ENCODE data around the gene BMP2K. TPM values are rescaled to one million over a fixed set of nuclear protein-coding genes. Genes with fewer than 3 reads are reported as not detected.
A peak's percentile ranks its signal among the peaks of the same experiment; 100 is the strongest.
"Not testable (repeated sequence)": the region's sequence is repeated elsewhere in the genome, so short reads cannot be mapped to it uniquely, and the experiment has no call there.

Gene BMP2K
- polyA plus RNA-seq, 1 experiment, result 36.5 TPM

DNA sequence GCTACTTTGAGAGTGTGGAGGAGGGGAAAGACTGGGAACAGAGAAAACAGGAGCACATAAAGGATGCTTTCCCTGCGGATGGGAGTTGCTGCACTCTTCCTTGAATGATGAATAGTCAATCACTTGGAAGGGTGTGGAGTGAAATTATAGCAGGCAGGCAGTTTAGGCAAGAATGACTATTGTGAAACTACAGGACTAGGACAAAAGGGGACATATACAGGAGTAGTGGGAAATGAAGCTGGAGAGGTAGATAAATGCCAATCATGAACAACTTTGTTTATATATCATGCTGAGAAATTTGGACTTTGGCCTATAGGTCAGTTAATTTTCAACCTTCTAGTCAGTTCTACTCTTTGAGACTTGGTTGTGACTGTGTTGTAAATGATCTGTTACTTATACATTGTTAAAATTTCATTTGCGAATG, 86.2 kb downstream of the BMP2K start:
- TF ChIP-seq, protein P1, sequence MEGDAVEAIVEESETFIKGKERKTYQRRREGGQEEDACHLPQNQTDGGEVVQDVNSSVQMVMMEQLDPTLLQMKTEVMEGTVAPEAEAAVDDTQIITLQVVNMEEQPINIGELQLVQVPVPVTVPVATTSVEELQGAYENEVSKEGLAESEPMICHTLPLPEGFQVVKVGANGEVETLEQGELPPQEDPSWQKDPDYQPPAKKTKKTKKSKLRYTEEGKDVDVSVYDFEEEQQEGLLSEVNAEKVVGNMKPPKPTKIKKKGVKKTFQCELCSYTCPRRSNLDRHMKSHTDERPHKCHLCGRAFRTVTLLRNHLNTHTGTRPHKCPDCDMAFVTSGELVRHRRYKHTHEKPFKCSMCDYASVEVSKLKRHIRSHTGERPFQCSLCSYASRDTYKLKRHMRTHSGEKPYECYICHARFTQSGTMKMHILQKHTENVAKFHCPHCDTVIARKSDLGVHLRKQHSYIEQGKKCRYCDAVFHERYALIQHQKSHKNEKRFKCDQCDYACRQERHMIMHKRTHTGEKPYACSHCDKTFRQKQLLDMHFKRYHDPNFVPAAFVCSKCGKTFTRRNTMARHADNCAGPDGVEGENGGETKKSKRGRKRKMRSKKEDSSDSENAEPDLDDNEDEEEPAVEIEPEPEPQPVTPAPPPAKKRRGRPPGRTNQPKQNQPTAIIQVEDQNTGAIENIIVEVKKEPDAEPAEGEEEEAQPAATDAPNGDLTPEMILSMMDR (IDR thresholded peaks at IDR 0.05; ENCODE audit: low read depth, low read length), result no peak
- ChIA-PET POLR2A (no interaction called here), CTCF (interaction anchor here (0.7 to 2.5 kb wide), 8 partner anchors 11 to 902 kb away, joined by 4 to 17 read pairs (median 5); no protein-coding TSS in a partner anchor)
- Histone ChIP-seq H3K9me3 (ENCODE audit: control insufficient read depth, insufficient read depth, low read length) (no peaks in the 10 kb centered on the region), H3K27ac (ENCODE audit: low read depth, low read length) (no peak overlapping the region), H3K4me3 (ENCODE audit: low read depth, low read length) (no peak overlapping the region), H3K27me3 (ENCODE audit: control insufficient read depth, insufficient read depth, low read length) (no peaks in the 10 kb centered on the region)
- DNase-seq (ENCODE audit: low read depth, low spot score), result no peak

DNA sequence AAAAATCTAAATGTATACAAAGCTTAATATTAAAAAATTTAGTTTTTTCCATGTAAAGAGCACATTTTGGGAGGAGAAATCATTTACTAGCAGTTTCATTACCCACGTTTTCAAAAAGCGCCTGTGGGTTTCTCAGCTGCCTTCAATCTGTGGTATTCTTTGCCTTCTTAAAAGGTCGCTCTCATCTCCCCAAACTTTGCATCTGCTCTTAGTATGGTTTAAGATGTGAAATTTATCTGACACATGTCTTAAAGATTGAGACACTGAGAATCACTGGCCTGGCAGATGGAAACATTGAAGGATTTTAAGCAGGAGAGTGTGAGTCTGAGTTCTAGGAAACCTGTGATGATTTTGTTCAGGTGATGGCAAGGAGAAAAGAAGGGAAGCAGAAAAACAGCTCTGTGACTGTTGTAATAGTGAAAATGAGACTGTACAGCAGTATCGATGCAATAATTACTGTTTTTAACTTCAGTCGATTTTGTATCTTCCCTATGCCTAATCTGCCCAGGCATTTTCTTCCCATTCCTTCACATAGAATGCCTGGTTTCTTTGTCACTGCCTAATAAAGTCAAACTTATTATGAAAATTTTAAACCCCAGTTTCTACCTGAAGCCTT, 87.2 kb downstream of the BMP2K start:
- H3K4me3 ChIP-seq (ENCODE audit: low read depth, low read length), result no peak overlapping the region
- H3K27ac ChIP-seq (ENCODE audit: low read depth, low read length), result no peak overlapping the region
- ChIA-PET POLR2A (no interaction called here), CTCF (interaction anchor here (0.7 to 2.5 kb wide), 31 partner anchors 8 to 904 kb away, joined by 3 to 30 read pairs (median 5); no protein-coding TSS in a partner anchor)
- no peak for DNase-seq (ENCODE audit: low read depth, low spot score)
- H3K9me3 ChIP-seq (ENCODE audit: control insufficient read depth, insufficient read depth, low read length), result no peaks in the 10 kb centered on the region
- TF ChIP-seq, protein P1 (IDR thresholded peaks at IDR 0.05; ENCODE audit: low read depth, low read length), result no peak
- H3K27me3 ChIP-seq (ENCODE audit: control insufficient read depth, insufficient read depth, low read length), result no peaks in the 10 kb centered on the region

DNA sequence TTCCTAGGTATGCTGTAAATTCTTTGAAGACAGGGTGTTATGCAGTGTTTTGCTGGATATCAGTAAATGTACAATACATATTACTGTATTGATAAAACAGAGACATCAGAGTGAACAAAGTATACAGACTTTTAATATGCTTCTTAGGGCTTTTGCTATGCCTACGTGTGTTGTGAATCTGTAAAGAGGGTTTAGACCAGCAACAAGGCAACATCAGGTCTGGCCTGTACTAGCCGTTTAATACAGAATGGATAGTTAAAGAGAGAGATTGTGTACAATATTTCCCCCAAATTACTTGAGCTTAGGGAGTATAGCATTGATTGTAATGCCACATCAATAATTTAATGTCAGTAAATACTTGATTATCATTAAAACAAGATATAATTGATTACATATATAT, 87.8 kb downstream of the BMP2K start:
- TF ChIP-seq, protein P1 (IDR thresholded peaks at IDR 0.05; ENCODE audit: low read depth, low read length), result no peak
- no peaks in the 10 kb centered on the region for H3K27me3 ChIP-seq (ENCODE audit: control insufficient read depth, insufficient read depth, low read length)
- no peaks in the 10 kb centered on the region for H3K9me3 ChIP-seq (ENCODE audit: control insufficient read depth, insufficient read depth, low read length)
- no peak for DNase-seq (ENCODE audit: low read depth, low spot score)
- ChIA-PET POLR2A (interaction anchor here (0.6 kb wide), 1 partner anchor 9 kb away, joined by 4 read pairs; no protein-coding TSS in a partner anchor), CTCF (interaction anchor here (0.6 to 2.5 kb wide), 50 partner anchors 9 to 904 kb away, joined by 3 to 30 read pairs (median 4); no protein-coding TSS in a partner anchor)
- H3K27ac ChIP-seq (ENCODE audit: low read depth, low read length), result no peak overlapping the region
- no peak overlapping the region for H3K4me3 ChIP-seq (ENCODE audit: low read depth, low read length)

DNA sequence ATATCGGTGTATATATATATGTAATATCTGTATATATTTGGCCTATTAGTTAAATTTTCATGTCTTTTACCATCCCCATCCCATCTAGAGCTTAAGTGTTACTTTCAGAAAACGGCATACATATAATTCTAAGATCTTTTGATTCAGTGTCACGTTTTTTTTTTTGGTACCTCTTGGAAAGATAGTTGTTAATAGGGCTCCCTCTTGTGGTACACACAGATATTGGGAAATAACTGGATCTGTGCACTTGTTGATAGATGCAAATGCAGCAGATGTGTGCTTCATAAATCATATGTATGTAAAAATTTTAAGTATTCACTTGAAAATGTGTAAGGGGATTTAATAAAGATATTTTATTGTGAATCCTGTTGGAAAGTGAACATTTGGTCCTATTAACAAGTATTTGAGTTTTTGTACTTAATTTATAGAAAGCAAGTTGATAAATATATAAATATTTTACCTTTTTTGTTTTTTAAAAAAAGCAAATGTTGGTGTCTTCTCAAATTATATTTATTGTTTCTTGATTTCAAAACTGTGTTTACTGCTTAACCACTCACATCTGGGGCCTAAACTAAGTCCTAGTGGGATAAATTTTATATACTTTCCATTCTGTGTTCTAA, 88.4 kb downstream of the BMP2K start:
- DNase-seq (ENCODE audit: low read depth, low spot score), result peak; percentile 63
- no peak overlapping the region for H3K4me3 ChIP-seq (ENCODE audit: low read depth, low read length)
- H3K9me3 ChIP-seq (ENCODE audit: control insufficient read depth, insufficient read depth, low read length), result no peaks in the 10 kb centered on the region
- H3K27me3 ChIP-seq (ENCODE audit: control insufficient read depth, insufficient read depth, low read length), result no peaks in the 10 kb centered on the region
- CTCF ChIA-PET, result interaction anchor here (0.6 to 2.5 kb wide), 51 partner anchors 9 to 905 kb away, joined by 3 to 30 read pairs (median 4); no protein-coding TSS in a partner anchor
- H3K27ac ChIP-seq (ENCODE audit: low read depth, low read length), result no peak overlapping the region
- POLR2A ChIA-PET, result interaction anchor here (0.6 kb wide), 1 partner anchor 9 kb away, joined by 4 read pairs; no protein-coding TSS in a partner anchor
- TF ChIP-seq, protein P1 (IDR thresholded peaks at IDR 0.05; ENCODE audit: low read depth, low read length), result peak; percentile 68

DNA sequence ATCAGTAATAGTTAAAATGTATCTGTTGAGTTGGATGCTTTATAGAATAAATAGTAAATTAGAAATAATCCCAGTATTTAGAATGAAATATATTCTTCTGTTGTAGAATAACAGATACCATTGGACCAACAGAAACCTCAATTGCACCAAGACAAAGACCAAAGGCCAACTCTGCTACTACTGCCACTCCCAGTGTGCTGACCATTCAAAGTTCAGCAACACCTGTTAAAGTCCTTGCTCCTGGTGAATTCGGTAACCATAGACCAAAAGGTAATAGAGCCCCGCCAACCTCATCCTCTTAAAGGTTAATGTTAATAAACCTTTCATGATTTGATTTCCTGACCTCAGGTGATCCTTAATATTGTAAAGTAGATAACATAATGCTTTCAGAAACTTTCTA, 89.3 kb downstream of the BMP2K start:
- Histone ChIP-seq H3K9me3 (ENCODE audit: control insufficient read depth, insufficient read depth, low read length) (no peaks in the 10 kb centered on the region), H3K4me3 (ENCODE audit: low read depth, low read length) (no peak overlapping the region), H3K27ac (ENCODE audit: low read depth, low read length) (no peak overlapping the region), H3K27me3 (ENCODE audit: control insufficient read depth, insufficient read depth, low read length) (no peaks in the 10 kb centered on the region)
- POLR2A ChIA-PET, result no interaction called here
- CTCF ChIA-PET, result interaction anchor here (0.6 to 2.3 kb wide), 5 partner anchors 10 to 252 kb away, joined by 3 to 30 read pairs (median 6); no protein-coding TSS in a partner anchor
- TF ChIP-seq, protein P1 (IDR thresholded peaks at IDR 0.05; ENCODE audit: low read depth, low read length), result no peak
- no peak for DNase-seq (ENCODE audit: low read depth, low spot score)

DNA sequence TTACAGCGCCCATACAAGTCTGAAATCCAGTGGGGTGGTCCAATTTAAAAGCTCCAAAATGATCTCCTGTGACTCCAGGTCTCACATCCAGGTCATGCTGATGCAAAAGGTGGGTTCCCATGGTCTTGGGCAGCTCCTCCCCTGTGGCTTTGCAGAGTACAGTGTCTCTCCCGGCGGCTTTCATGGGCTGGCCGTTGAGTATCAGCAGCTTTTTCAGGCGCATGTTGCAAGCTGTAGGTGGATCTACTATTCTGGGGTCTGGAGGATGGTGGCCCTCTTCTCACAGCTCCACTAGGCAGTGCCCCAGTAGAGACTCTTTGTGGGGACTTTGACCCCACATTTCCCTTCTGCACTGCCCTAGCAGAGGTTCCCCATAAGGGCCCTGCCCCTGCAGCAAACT, 92.6 kb downstream of the BMP2K start:
- H3K9me3 ChIP-seq (ENCODE audit: control insufficient read depth, insufficient read depth, low read length); H3K27ac ChIP-seq (ENCODE audit: low read depth, low read length); H3K4me3 ChIP-seq (ENCODE audit: low read depth, low read length); POLR2A ChIA-PET; DNase-seq (ENCODE audit: low read depth, low spot score); H3K27me3 ChIP-seq (ENCODE audit: control insufficient read depth, insufficient read depth, low read length): not testable (repeated sequence)
- CTCF ChIA-PET, result interaction anchor here (2.6 kb wide), 1 partner anchor 224 kb away, joined by 12 read pairs; no protein-coding TSS in a partner anchor
